Hypothalamus (tissue), 51 donors: ENCODE measurements around the gene ITGA1.
"Not testable (repeated sequence)": the region's sequence is repeated elsewhere in the genome, so short reads cannot be mapped to it uniquely, and the experiment has no call there.

Experiments
- DNase-seq, 51 donors: peaks; one replicate each; lab custom pipeline; 2025; lab: John Stamatoyannopoulos, UW

Gene ITGA1

DNA sequence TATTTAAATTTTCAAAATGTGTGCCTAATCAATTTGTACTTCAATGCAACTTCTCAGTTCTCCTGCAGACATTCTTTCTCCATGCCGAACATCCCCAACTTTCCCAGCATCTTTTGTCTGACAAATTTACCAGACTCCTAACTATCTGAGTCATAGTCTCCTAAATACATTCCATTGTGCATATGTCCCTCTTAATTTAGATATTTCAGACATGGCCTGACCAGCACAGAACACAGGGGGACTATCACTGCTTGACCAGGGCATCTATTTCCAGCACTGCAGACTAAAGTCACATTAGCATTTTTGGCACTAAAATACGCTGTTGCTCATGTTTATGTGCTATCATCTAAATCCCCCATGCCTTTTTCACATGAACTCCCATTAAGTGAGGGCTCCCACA, 71.9 kb downstream of the ITGA1 start:
- no peak for DNase-seq

DNA sequence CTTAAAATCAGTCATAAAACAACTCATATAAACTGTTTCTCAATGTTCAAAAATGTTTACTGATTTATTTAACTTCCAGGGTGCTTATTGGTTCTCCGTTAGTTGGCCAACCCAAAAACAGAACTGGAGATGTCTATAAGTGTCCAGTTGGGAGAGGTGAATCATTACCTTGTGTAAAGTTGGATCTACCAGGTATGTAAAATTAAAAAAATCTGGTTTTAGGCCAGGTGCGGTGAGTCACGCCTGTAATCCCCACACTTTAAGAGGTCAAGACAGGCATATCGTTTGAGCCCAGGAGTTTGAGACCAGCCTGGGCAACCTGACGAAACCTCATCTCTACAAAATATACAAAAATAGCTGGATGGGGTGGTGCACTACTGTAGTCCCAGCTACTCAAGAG, 73.7 kb downstream of the ITGA1 start:
- DNase-seq = no peak

DNA sequence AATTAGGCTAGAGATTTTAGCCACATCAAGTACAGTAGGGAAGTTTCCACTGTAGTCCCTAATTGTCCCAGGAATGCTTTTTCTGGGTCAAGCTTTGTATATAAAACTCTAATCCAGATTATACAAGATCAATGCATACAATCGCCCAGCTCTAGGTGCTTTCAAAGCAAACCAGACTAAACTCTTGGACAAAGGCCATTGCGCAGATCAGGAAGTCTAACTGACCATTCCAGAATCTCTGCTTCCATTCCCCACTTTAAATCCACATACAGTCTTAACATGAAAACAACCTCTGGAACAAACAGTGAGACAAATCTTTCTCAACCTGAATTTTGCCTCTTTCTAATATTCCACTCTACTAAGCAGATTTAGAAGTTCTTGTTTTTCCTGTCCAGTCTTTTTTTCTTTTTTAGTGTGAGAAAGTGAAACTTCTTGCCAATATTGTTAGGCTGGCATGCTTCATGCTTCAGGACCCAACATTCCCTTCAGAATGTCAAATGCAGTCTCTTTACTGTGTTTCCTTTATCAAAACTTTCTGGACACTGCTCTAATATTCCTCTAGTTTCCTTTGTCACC, 76.1 kb downstream of the ITGA1 start:
- no peak for DNase-seq

DNA sequence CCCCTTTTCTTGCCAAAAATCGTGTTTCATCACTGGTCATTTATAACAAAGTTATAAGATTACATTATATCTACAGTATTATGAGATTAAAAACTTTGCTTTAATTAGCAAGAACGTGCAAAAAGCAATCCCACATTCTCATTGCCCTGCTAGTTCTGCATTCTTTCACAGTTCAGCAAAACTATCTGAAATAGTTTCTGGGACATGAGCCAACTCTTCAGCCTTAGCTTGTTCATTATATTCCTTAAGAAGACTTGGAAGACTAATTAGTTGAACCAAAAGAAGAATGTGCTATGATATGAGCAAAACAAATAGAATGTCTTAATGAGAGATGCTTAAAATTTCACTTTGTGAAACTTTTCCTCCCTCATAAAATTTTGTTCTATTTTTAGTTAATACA, 76.7 kb downstream of the ITGA1 start:
- DNase-seq = no peak

DNA sequence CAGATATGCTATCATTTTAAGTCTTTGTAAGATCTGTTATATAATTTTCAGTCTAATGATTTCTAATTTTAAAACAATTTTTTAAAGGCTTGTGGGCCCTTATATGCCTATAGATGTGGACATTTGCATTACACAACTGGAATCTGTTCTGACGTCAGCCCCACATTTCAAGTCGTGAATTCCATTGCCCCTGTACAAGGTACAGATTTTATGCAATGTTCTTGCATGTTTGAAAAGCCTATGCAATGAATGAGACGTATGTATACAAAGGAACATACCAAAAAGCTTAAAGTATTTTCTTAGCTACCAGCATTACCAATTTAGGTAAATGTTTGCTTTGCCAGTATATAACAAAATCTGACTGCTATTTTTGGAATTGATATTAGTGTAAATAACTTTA, 77.2 kb downstream of the ITGA1 start:
- DNase-seq = no peak

DNA sequence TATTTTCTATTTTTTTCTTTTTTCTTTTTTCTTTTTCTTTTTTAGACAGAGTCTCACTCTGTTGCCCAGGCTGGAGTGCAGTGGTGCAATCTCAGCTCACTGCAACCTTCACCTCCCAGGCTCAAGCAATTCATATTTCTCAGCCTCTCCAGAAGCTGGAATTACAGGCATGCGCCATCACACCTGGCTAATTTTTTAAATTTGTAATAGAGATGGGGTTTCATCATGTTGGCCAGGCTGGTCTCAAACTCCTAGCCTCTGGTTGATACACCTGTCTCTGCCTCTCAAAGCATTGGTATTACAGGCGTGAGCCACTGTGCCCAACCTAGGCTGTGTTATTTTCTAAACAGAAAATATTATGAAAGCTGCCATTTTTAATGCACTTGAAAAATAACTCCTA, 78.3 kb downstream of the ITGA1 start:
- not testable (repeated sequence) for DNase-seq

DNA sequence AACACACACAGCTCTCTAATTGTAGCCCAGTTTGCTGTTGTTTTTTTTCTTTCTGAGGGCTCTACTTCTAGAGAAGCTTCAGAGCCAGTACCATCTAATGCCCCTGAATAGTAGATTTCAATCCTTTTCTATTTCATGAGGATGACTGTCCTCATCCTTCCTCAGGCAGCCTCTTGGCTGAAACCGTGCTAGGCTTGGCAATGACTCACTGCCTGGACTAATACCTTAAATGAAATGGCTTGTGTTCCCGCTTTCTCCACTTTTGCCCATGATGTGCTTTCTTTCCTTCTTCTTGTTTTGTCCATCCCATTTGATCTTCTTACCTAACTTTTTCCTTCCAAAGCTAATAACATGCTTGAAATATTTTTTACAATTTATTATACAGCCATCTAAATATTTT, 80.1 kb downstream of the ITGA1 start:
- no peak for DNase-seq

DNA sequence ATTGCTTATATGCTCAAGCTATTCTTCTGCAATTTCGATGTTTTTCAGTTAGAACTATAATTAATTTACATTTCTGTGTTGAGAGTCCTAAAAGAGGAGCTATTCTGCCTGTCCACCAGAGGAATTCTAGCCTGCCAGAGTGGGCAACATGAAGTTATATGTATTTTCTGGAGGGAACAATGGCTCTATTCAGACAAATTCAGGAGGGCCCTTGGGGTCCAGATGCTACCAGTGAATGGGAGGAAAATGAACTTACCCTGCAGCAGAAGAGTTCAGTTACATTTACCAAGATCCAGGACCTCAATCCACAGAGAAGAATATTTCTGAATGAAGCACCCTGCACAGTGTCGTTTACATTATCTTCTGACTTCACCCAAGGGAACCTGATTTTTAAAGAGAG, 80.7 kb downstream of the ITGA1 start:
- DNase-seq = no peak

DNA sequence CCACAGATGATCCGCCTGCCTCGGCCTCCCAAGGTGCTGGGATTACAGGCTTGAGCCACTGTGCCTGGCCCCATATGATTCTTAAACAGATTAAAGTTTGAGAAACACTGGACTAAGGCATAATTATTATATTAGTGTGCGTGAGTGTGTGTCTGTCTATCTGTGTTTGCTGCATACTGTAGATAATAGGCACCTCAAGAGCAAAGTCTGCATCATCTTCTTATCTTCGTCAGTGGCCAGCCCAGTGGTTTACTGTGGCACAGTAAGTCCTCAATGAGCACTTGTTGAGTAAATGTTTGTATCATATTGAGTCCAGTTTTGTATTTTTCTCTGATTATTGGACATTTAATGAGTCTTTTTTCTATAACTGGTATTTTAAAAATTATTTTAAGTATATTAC, 81.7 kb downstream of the ITGA1 start:
- no peak for DNase-seq

DNA sequence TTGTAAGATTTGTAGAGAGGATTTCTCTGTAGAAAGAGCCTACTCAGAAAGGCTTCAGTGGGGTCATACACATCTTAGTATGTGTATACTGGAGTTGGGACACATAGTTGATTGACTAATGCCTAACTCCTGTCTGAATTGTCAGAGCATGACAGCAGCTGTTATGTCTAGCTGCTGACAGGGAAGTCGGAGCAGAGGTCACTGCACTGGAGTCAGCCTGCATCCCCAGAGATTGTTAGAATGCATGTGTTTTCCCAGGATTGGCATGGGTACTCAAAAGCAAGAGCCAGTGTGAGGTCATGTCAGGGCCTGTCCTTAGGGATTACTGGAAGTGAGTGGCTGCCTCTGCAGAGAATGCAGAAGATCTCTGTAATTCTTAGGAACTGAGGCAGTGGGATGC, 82.7 kb downstream of the ITGA1 start:
- no peak for DNase-seq

DNA sequence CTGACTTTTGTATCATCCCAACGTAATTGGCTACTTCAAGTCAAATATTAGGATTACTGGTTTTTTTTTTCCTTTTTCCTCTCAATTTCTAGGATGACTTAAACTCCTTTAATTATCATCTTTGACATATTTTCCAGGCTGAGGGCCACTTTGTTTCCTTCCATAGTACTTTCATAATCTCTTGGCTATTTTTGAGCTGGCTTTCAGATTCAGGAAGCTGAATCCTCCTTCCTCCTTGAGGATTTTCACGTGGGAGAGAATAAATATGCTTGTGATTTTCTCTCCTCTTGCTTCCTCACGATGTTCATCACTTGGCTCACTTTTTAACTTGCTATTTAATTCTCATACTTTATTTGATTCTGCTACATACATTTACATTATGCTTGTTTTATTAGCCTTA, 88.1 kb downstream of the ITGA1 start:
- DNase-seq = no peak

DNA sequence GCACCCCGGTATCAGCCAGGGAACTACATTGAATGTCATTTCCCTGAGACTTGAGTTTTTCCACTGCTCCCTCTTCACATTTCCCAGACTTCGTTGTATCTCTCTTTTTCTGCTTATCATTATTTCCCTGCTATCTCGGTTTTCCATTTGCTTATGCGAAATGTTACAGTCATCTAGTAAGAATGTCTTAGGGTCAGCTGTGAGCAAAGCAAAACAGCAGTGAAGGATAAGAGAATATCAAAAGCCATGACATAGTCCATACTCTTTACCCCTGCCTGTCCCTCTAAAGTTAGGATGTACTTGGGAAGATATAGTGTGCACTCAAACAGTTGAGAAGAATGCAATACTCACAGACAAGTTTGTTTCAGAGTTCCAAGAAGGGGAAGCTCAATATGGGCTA, 88.7 kb downstream of the ITGA1 start:
- no peak for DNase-seq

DNA sequence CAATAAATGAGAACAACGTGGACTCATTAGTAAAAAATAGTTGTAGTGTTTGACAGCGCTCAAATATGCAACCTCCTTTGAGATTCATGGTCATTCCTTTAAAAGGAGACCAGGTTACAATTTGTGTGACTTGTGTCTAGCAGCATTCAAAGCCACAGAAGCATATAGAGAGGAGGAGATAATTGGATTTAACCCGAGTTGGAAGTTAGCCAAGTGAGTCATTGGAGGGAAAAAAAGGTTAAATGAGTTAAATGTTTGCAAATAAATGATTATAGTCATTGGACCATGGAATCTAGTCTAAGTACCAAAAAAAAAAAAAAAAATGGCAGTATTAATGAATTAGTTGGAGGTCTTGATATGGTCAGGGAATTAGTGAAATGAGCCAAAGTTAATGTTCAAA, 90.9 kb downstream of the ITGA1 start:
- no peak for DNase-seq

DNA sequence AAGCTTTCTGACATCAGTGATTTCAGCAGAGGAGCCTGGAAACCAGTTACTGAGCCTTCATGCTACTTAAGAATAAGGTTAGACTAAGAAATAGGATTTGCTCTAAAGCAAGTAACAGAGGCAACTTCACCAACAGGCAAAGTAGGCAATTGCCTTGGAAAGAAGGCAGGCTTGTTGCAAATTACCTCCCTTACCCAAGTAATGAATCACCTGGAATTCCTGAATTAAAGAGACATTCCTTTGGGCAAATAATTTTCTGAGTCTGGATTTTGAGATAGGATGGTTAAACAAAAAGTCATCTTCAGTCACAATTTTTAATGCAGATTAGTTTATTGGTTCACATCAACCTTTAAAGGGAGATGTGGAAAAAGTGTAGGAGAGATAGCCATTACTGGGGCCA, 92.8 kb downstream of the ITGA1 start:
- no peak for DNase-seq

DNA sequence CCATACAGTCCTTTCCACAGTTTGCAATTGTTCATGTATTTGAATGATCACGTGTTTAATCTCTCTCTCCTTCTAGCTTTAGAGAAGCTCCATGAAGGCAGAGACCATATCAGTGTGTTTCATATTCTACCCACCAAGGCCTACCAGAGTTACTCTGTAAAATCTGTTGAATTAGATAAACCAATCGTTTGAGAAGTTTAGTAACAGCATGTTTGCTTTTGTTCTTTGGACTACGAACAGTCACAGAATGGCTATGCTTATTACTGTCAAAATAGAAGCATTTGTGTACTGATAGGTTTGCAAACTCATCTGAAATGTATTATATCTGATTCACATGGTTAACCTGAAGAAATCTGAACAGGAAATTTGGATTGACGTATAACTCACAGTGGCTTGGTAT, 93.8 kb downstream of the ITGA1 start:
- DNase-seq = no peak

DNA sequence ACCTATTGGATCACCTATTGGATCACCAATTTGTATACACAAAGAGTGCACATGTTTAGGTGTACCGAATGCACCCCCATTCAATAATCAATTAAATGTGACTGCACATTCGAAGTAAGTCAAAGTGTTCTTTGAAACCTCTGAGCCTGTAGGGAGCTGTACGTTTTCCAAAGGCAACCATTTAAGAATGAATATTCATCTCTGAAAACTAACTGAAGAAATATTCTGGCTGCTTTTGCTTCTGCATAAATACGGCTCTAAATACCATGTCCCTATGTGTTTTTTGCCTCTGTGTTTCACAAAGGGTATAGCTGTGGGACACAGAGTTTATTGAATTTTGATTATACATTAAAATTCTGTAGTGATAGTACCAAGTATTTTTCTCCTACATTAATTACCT, 95.4 kb downstream of the ITGA1 start:
- no peak for DNase-seq

DNA sequence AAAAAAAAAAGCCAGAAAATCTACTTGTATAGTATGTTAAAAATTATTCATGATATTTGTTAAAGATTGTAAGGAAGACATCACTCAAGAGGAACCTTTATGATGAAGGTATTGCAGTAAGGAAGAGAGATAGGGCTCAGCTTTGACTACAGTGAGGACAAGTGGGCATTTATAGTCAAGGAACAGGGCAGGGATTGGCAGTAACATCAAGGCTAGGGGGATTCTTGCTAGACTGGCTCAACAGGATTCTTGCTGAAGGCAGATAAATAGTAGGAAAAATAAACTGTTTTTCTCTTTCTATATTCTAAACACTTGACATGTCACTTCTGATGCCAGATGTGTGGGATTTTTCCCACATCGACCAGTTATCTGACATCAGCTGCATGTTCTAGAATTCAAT, 96.7 kb downstream of the ITGA1 start:
- no peak for DNase-seq

DNA sequence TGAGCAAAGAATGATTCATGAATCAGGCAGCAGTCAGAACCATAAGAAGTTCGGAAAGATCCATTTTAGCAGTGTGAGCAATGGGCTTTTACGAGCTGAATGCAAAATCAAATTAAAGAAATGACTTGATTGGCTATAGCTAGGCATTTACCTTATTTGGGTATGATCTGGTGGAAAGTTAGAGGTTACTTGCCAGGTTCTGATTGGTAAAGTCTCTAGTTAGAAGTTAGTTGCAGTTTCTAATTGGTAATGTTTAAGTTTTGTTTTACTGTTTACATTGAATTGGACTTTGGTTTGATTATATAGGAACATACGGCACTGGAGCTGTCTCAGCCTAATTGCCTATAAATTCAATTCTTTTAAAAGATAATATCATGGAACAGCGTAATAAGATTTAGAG, 97.9 kb downstream of the ITGA1 start:
- no peak for DNase-seq

DNA sequence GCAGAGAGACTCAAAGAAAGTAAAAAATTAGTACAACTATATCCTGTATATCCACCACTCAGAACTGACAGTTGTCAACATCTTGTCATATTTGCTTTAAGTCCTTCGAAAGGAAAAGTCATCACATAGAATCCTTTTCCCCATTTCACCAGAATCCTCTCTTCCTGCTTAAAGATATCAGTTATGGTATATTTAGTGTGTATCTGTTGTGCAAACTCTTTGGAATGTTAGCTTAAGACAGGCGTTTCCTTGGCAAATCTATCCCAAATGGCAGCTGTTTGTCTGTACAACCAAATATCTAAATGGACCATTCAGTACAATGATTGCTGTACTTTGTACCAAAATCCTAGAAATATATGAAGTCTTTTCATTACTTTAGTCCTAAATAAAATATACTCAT, 98.5 kb downstream of the ITGA1 start:
- no peak for DNase-seq

DNA sequence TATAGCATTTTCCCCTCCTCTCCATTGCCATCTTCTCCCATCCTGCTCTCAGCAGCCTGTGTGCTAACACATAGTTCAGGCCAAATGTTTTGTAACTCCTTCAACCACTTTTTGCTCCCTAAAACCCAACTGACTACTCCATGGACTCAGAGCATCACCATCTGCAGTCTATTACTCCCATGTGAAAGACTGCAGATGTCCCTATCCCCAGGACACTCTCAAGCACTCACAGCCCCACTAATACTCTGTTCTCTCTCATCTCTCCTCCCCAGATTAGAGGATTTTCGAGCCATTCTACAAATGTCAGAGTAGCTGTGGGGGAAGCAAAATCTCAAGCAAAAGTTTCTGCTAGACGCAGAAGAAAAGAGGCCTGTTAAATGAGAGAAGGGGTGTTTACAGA, 99.3 kb downstream of the ITGA1 start:
- DNase-seq = no peak

DNA sequence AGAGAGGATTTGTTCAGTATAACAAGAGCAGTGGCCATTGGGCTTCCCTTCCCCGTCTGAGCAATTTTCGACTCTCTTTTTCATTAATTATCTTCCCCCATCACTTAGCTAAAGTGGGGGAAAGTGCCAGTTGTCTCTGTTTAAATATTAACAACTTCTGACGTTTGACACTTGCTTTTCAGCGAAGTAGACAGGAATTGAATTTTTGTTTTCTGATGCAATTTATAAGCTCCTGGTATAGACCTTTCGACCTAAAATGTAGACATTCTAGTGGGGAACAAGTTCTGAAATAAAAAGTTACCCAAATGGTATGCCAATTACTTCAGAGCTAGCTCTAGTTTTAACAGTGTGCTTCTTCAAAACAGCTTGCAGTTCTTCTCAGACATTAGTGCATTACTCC, 100.6 kb downstream of the ITGA1 start:
- no peak for DNase-seq

DNA sequence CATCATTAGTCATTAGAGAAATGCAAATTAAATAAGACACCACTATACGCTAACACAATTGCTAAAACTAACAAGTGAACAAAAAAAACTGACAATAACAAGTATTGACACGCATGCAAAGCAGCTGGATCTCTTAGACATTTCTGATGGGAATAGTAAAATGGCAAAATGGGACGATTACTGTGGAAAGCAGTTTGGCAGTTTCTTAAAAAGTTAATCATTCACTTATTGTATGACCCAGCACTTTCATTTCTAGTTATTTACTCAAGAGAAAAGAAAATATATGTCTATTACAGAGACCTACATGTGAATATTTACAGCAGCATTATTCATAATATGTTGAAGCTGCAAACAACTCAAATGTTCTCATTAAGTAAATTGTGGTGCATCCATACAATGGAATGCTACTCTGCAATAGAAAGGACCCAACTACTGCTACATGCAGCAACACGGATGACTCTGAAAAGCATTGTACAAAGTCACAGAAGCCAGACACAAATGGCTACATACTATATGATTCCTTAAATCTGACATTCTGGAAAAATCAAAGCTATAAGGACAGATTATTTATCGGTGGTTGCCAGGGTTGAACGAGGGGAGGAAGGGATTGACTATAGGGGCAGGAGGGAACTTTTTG, 104.6 kb downstream of the ITGA1 start:
- no peak for DNase-seq

DNA sequence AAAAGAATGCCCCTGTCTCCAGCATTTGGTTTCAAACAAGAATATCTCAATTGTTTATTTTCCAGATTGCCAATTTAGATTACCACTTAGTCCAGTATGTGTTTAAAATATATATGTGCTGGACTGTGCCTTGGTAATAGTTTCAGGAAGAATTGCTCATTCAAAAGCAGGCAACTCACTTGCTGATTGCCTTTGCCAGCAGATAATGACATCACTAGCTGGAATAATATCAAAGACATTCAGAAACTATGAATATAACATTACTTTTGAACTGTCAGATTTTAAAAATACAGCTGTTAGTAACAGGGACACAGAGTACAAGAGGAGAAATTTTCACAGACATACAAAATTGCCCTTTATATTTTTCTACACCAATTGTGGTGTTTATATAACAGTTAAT, 105.4 kb downstream of the ITGA1 start:
- peak in 1 of 51 donors; percentile 2 for DNase-seq
